Neuronal stem cell (in vitro differentiated cells): ENCODE results near the gene TPH2.

ENCODE experiments used
- DNase-seq: peaks from one replicate; pipeline ENCODE4 v3.0.0-alpha.2; 2013; ENCODE audit warnings: low spot score
- H2AFZ ChIP-seq: one replicate; pipeline ENCODE4 v1.6.1; 2013; ENCODE audit warnings: mild to moderate bottlenecking, low read length, inconsistent platforms
- H2AK5ac ChIP-seq: 2 replicates; pipeline ENCODE4 v1.6.1; 2013; ENCODE audit warnings: low read depth, mild to moderate bottlenecking, inconsistent platforms, low read length, moderate library complexity, mixed read lengths
- H2BK120ac ChIP-seq: 2 replicates; pipeline ENCODE4 v1.6.1; 2013; ENCODE audit warnings: low read depth, mild to moderate bottlenecking, inconsistent platforms, low read length, moderate library complexity, mixed read lengths
- H2BK12ac ChIP-seq: one replicate; pipeline ENCODE4 v1.6.1; 2013; ENCODE audit warnings: low read length, inconsistent platforms
- H2BK15ac ChIP-seq: 2 replicates; pipeline ENCODE4 v1.6.1; 2013; ENCODE audit warnings: mild to moderate bottlenecking, low read length, inconsistent platforms, mixed read lengths
- H2BK5ac ChIP-seq: one replicate; pipeline ENCODE4 v1.6.1; 2013; ENCODE audit warnings: inconsistent platforms, mild to moderate bottlenecking, low read length, moderate library complexity
- H3K14ac ChIP-seq: one replicate; pipeline ENCODE4 v1.6.1; 2013; ENCODE audit warnings: low read length, inconsistent platforms
- H3K18ac ChIP-seq: 2 replicates; pipeline ENCODE4 v1.6.1; 2013; ENCODE audit warnings: low read length, inconsistent platforms
- H3K23ac ChIP-seq: 2 replicates; pipeline ENCODE4 v1.6.1; 2013; ENCODE audit warnings: low read depth, mild to moderate bottlenecking, mixed read lengths, low read length, inconsistent platforms; ENCODE audit not compliant: poor library complexity
- H3K27ac ChIP-seq: replicated peaks from 3 replicates; pipeline ENCODE4 v1.5.1; 2013; ENCODE audit warnings: low read length, inconsistent platforms
- H3K27me3 ChIP-seq, 3 experiments: 2 replicates each; pipeline ENCODE4 v1.6.1; 2013; ENCODE audit warnings: low read length in 3 of 3, mild to moderate bottlenecking in 2 of 3, inconsistent platforms in 1 of 3, low read depth in 1 of 3, mixed read lengths in 1 of 3, moderate library complexity in 1 of 3; ENCODE audit not compliant: control insufficient read depth in 3 of 3, insufficient read depth in 3 of 3
- H3K36me3 ChIP-seq, 2 donors: replicated peaks in 1 of 2; 2 replicates each; pipeline ENCODE4 v1.6.1; 2013; ENCODE audit warnings: low read length in 2 of 2; ENCODE audit not compliant: control insufficient read depth in 2 of 2, insufficient read depth in 2 of 2
- H3K4ac ChIP-seq: 2 replicates; pipeline ENCODE4 v1.6.1; 2013; ENCODE audit warnings: inconsistent platforms, mild to moderate bottlenecking, low read length, moderate library complexity
- H3K4me1 ChIP-seq, 2 donors: 1 replicate in 1 of 2; 2 replicates in 1 of 2; pipeline ENCODE4 v1.6.1; 2013; ENCODE audit warnings: low read length in 2 of 2, low read depth in 1 of 2; ENCODE audit not compliant: control insufficient read depth in 2 of 2, insufficient read depth in 1 of 2
- H3K4me2 ChIP-seq: one replicate; pipeline ENCODE4 v1.6.1; 2013; ENCODE audit warnings: mild to moderate bottlenecking, low read length, inconsistent platforms; ENCODE audit not compliant: insufficient read depth, poor library complexity, severe bottlenecking
- H3K4me3 ChIP-seq, 2 donors: 2 replicates each; pipeline ENCODE4 v1.5.1; 2013; ENCODE audit warnings: low read length in 2 of 2, mild to moderate bottlenecking in 2 of 2, inconsistent platforms in 1 of 2, moderate library complexity in 1 of 2
- H3K79me1 ChIP-seq: one replicate; pipeline ENCODE4 v1.6.1; 2013; ENCODE audit warnings: low read depth, mild to moderate bottlenecking, inconsistent platforms, low read length, moderate library complexity
- H3K9ac ChIP-seq: one replicate; pipeline ENCODE4 v1.6.1; 2013; ENCODE audit warnings: mild to moderate bottlenecking, low read depth, low read length, inconsistent platforms; ENCODE audit not compliant: poor library complexity
- H3K9me3 ChIP-seq, 2 donors: replicated peaks in 1 of 2; 2 replicates each; pipeline versions ENCODE3 to v1.6.1; 2013; ENCODE audit warnings: low read length in 2 of 2, mild to moderate bottlenecking in 2 of 2, inconsistent platforms in 1 of 2, low read depth in 1 of 2, mixed read lengths in 1 of 2, moderate library complexity in 1 of 2; ENCODE audit not compliant: control insufficient read depth in 2 of 2, insufficient read depth in 1 of 2
- H4K8ac ChIP-seq: one replicate; pipeline ENCODE4 v1.6.1; 2013; ENCODE audit warnings: low read depth, mild to moderate bottlenecking, inconsistent platforms, low read length, moderate library complexity
- H4K91ac ChIP-seq: one replicate; pipeline ENCODE4 v1.6.1; 2013; ENCODE audit warnings: low read length, low read depth, mild to moderate bottlenecking, inconsistent platforms; ENCODE audit not compliant: poor library complexity
- WGBS, 2 donors: extraction: QIAGEN DNeasy Blood & Tissue Kit; methylation state at CpG; one replicate each; pipeline ENCODE4 v1.1.7; 2013; ENCODE audit warnings: missing lambda C conversion rate in 2 of 2, mixed read lengths in 1 of 2; ENCODE audit not compliant: insufficient read length in 2 of 2, insufficient replicate concordance in 1 of 2; ENCODE audit errors: extremely low coverage in 2 of 2; 5-methylcytosine and 5-hydroxymethylcytosine counted together

TPH2 gene

GRCh38 chr12:72018036-72018435 is 79.4 kb downstream of the TPH2 start:
- H2AK5ac ChIP-seq = no peak overlapping the region
- no peak overlapping the region for H3K9ac ChIP-seq
- no peak overlapping the region for H2BK15ac ChIP-seq
- no peak for DNase-seq
- H3K4me1 ChIP-seq = no peaks in the 10 kb centered on the region
- no peak overlapping the region for H3K4ac ChIP-seq
- no peak overlapping the region for H3K27ac ChIP-seq
- no peaks in the 10 kb centered on the region for H3K9me3 ChIP-seq
- no peak overlapping the region for H3K23ac ChIP-seq
- no peaks in the 10 kb centered on the region for H3K36me3 ChIP-seq
- H3K18ac ChIP-seq = no peak overlapping the region
- H2BK120ac ChIP-seq = no peak overlapping the region
- H4K91ac ChIP-seq = no peak overlapping the region
- no peak overlapping the region for H2AFZ ChIP-seq
- H2BK5ac ChIP-seq = no peak overlapping the region
- no peak overlapping the region for H4K8ac ChIP-seq
- no peaks in the 10 kb centered on the region for H3K27me3 ChIP-seq
- no peak overlapping the region for H3K4me3 ChIP-seq
- H3K79me1 ChIP-seq = no peaks in the 10 kb centered on the region
- no peak overlapping the region for H3K14ac ChIP-seq
- H2BK12ac ChIP-seq = no peak overlapping the region
- no peak overlapping the region for H3K4me2 ChIP-seq

DNA sequence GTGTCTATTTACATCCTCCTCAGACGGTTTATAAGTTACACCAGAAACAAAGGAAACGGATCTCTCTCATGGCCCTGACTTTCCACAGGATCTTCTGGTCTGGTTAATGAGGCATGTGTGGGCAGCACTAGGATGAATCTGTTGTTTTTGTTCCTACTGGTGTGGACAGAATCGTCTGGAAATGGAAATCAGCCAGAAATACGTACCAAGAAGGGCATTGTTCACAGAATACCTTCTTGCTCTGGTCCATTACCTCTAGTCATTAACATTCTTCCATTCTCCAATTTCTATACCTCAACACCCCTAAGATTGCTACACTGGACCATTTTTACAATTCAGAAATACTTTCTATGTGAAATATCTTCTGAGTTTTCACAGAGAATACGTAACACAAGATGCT is 86.0 kb downstream of the TPH2 start:
- no peaks in the 10 kb centered on the region for H3K79me1 ChIP-seq
- DNase-seq = no peak
- H3K27ac ChIP-seq = no peak overlapping the region

GRCh38 chr12:72025524-72025923 is 86.9 kb downstream of the TPH2 start:
- Histone ChIP-seq H3K36me3 (no peaks in the 10 kb centered on the region), H3K27me3 (no peaks in the 10 kb centered on the region), H3K27ac (no peak overlapping the region), H4K8ac (no peak overlapping the region), H3K4ac (no peak overlapping the region), H3K23ac (no peak overlapping the region), H2AFZ (no peak overlapping the region), H3K4me3 (no peak overlapping the region), H4K91ac (no peak overlapping the region), H2AK5ac (no peak overlapping the region), H3K9me3 (no peaks in the 10 kb centered on the region), H2BK15ac (no peak overlapping the region), H3K79me1 (no peaks in the 10 kb centered on the region), H3K18ac (no peak overlapping the region), H2BK12ac (no peak overlapping the region), H2BK120ac (no peak overlapping the region), H3K14ac (no peak overlapping the region), H3K4me2 (no peak overlapping the region), H3K9ac (no peak overlapping the region), H2BK5ac (no peak overlapping the region), H3K4me1 (peaks cover 0 to 10% of the 10 kb centered on the region in 2 donors)
- WGBS, 2 donors = no CpG with 5 or more reads among the region's 1 CpG
- no peak for DNase-seq

More for the DNA sequence above, 86.0 kb downstream of the TPH2 start:
- Histone ChIP-seq H4K91ac (no peak overlapping the region), H3K18ac (no peak overlapping the region), H3K23ac (no peak overlapping the region), H3K27me3 (no peaks in the 10 kb centered on the region), H3K14ac (no peak overlapping the region), H3K4me2 (no peak overlapping the region), H2BK5ac (no peak overlapping the region), H4K8ac (no peak overlapping the region), H2BK120ac (no peak overlapping the region), H2AFZ (peak overlapping the region; percentile 1), H3K9ac (no peak overlapping the region), H3K4me1 (peaks cover 0 to 6% of the 10 kb centered on the region in 2 donors), H3K4ac (no peak overlapping the region), H3K4me3 (no peak overlapping the region), H2BK15ac (no peak overlapping the region), H3K36me3 (no peaks in the 10 kb centered on the region), H2AK5ac (no peak overlapping the region), H3K9me3 (no peaks in the 10 kb centered on the region), H2BK12ac (no peak overlapping the region)
- no CpG with 5 or more reads among the region's 5 CpGs for WGBS, 2 donors

- no peak for DNase-seq
- Histone ChIP-seq H3K9me3 (no peaks in the 10 kb centered on the region), H4K91ac (no peak overlapping the region), H3K36me3 (no peaks in the 10 kb centered on the region), H2AK5ac (no peak overlapping the region), H2BK15ac (no peak overlapping the region), H3K79me1 (no peaks in the 10 kb centered on the region), H3K4me3 (no peak overlapping the region), H3K9ac (no peak overlapping the region), H3K4me2 (no peak overlapping the region), H2BK12ac (no peak overlapping the region), H3K4me1 (peaks cover 0 to 14% of the 10 kb centered on the region in 2 donors), H2BK5ac (no peak overlapping the region), H3K27me3 (no peaks in the 10 kb centered on the region), H4K8ac (no peak overlapping the region), H2BK120ac (no peak overlapping the region), H3K18ac (no peak overlapping the region), H3K23ac (no peak overlapping the region), H3K4ac (no peak overlapping the region), H3K14ac (no peak overlapping the region), H3K27ac (no peak overlapping the region), H2AFZ (no peak overlapping the region)
- no CpG with 5 or more reads among the region's 1 CpG for WGBS, 2 donors
These were observed 90.3 kb downstream of the TPH2 start for GRCh38 chr12:72028966-72029365.
